ENCODE data around the gene MYO1G.

- TF ChIP-seq, protein P1, sequence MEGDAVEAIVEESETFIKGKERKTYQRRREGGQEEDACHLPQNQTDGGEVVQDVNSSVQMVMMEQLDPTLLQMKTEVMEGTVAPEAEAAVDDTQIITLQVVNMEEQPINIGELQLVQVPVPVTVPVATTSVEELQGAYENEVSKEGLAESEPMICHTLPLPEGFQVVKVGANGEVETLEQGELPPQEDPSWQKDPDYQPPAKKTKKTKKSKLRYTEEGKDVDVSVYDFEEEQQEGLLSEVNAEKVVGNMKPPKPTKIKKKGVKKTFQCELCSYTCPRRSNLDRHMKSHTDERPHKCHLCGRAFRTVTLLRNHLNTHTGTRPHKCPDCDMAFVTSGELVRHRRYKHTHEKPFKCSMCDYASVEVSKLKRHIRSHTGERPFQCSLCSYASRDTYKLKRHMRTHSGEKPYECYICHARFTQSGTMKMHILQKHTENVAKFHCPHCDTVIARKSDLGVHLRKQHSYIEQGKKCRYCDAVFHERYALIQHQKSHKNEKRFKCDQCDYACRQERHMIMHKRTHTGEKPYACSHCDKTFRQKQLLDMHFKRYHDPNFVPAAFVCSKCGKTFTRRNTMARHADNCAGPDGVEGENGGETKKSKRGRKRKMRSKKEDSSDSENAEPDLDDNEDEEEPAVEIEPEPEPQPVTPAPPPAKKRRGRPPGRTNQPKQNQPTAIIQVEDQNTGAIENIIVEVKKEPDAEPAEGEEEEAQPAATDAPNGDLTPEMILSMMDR (IDR thresholded peaks at IDR 0.05; ENCODE audit: insufficient read depth, low read length): no peak
- no peak for TF ChIP-seq POLR2AphosphoS5 (IDR thresholded peaks at IDR 0.05; ENCODE audit: low read depth)
Measured at GRCh38 chr7:44965937-44966730, 12.7 kb downstream of the MYO1G start.

All from HL-60 (cell line).